Progenitor cell of endocrine pancreas (in vitro differentiated cells): Measurements from ENCODE around the gene ZNF460. TPM values are rescaled to one million over a fixed set of nuclear protein-coding genes. Genes with fewer than 3 reads are reported as not detected.

Source experiments
- DNase-seq: peaks from one replicate; pipeline ENCODE4 v3.0.0; 2021; ENCODE audit warnings: low spot score; ENCODE audit not compliant: unreplicated experiment
- H3K27ac Mint-ChIP-seq: 2 replicates; pipeline ENCODE4 v1.8.0; 2021; ENCODE audit warnings: mild to moderate bottlenecking, moderate library complexity, mixed read lengths
- H3K27me3 Mint-ChIP-seq: 2 replicates; pipeline ENCODE4 v1.8.0; 2021; ENCODE audit warnings: mixed read lengths
- H3K36me3 Mint-ChIP-seq: 2 replicates; pipeline ENCODE4 v1.8.0; 2022; ENCODE audit warnings: mixed read lengths; ENCODE audit not compliant: insufficient read depth
- H3K4me1 Mint-ChIP-seq: 2 replicates; pipeline ENCODE4 v1.8.0; 2021; ENCODE audit warnings: low read depth, mixed read lengths
- H3K4me3 Mint-ChIP-seq: 2 replicates; pipeline ENCODE4 v1.8.0; 2021; ENCODE audit warnings: low read depth, mild to moderate bottlenecking, moderate library complexity, mixed read lengths
- H3K9me3 Mint-ChIP-seq: 2 replicates; pipeline ENCODE4 v1.8.0; 2021; ENCODE audit warnings: low read depth, mixed read lengths
- CTCF ChIP-seq: fragments of 200-600 bp; sonication (generic); IDR thresholded peaks from one replicate; pipeline ENCODE4 v1.5.0; 2021; ENCODE audit warnings: antibody characterized with exemption, mild to moderate bottlenecking; ENCODE audit not compliant: unreplicated experiment
- total RNA-seq: library from RNA; stranded (reverse); gene quantifications from 2 replicates; pipeline ENCODE4 v1.2.1, GENCODE V29; 2021

ZNF460 gene
- total RNA-seq, 1 donor from 2014 or later, result 61.3 TPM

GRCh38 chr19:57320180-57321084 lies 40.1 kb downstream of the ZNF460 start, which contains the start of gene ZNF543:
Gene ZNF543, plus strand, starts transcription at chr19:57320472. Its CDS starts 382 bp downstream, at chr19:57320854.
- peaks cover 24% of the 10 kb centered on the region for H3K27me3 Mint-ChIP-seq
- peaks cover 20% of the 10 kb centered on the region for H3K4me1 Mint-ChIP-seq
- peak; percentile 92 for DNase-seq
- peaks cover 2% of the 10 kb centered on the region for H3K36me3 Mint-ChIP-seq
- no peak for TF ChIP-seq CTCF
- no peaks in the 10 kb centered on the region for H3K9me3 Mint-ChIP-seq
- H3K27ac Mint-ChIP-seq, result peak within 1 kb of the TSS; percentile 99
- H3K4me3 Mint-ChIP-seq, result peak within 1 kb of the TSS; percentile 93

DNA sequence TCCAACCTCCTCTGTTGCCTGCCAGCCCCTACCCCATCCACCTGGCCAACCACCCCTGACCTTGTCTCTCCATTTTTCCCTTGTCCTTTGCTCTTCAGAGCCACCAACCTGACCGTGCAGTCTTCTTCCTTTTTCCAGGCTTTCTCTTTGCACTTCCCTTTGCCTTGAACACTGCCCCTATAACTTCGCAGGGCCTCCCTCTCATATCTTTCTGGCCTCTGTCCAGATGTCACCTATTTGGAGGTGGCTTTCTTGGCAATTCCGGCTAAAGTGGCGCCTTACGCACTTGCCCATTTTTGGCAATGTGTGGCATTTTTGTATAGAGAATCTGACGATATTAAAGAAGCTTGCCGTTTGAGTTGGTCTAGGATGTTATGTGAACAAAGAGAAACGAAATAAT lies 40.8 kb downstream of the ZNF460 start:
- H3K4me1 Mint-ChIP-seq, result peaks cover 20% of the 10 kb centered on the region
- peak overlapping the region; percentile 99 for H3K27ac Mint-ChIP-seq
- H3K9me3 Mint-ChIP-seq, result no peaks in the 10 kb centered on the region

DNA sequence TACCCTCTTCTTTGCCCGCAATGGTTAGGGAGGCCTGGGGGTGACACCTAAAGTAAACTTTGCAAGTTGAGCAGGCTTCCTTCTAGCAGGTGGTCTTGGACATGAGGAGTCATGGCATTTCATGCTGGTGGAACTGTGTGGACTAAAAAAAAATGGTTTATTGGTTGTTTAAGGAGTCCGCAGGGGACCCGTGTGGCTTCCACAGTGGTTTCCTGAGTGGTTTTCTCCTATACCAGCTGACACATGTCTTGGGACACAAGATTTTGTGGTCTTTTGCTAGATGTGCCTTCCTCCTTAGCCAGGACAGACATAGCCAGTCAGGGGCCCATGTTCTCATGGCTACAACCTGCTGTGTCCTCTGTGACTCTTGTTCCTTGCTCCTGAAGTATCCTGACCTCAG lies 41.5 kb downstream of the ZNF460 start:
- Mint-ChIP-seq H3K36me3 (peaks cover 2% of the 10 kb centered on the region), H3K27ac (peak overlapping the region; percentile 45), H3K4me3 (peak overlapping the region; percentile 93), H3K9me3 (no peaks in the 10 kb centered on the region), H3K27me3 (peaks cover 11% of the 10 kb centered on the region), H3K4me1 (peaks cover 20% of the 10 kb centered on the region)
- TF ChIP-seq CTCF, result no peak
- DNase-seq, result no peak

More for the DNA sequence above, 40.8 kb downstream of the ZNF460 start:
- peak overlapping the region; percentile 93 for H3K4me3 Mint-ChIP-seq
- peaks cover 2% of the 10 kb centered on the region for H3K36me3 Mint-ChIP-seq
- no peak for DNase-seq
- peaks cover 17% of the 10 kb centered on the region for H3K27me3 Mint-ChIP-seq
- no peak for TF ChIP-seq CTCF

- no peak for DNase-seq
- TF ChIP-seq CTCF, result no peak
- H3K9me3 Mint-ChIP-seq, result no peaks in the 10 kb centered on the region
- no peak overlapping the region for H3K4me3 Mint-ChIP-seq
- H3K27me3 Mint-ChIP-seq, result no peaks in the 10 kb centered on the region
- peaks cover 17% of the 10 kb centered on the region for H3K4me1 Mint-ChIP-seq
- no peak overlapping the region for H3K27ac Mint-ChIP-seq
- peaks cover 28% of the 10 kb centered on the region for H3K36me3 Mint-ChIP-seq
Measured at GRCh38 chr19:57324992-57325391, 44.7 kb downstream of the ZNF460 start.

DNA sequence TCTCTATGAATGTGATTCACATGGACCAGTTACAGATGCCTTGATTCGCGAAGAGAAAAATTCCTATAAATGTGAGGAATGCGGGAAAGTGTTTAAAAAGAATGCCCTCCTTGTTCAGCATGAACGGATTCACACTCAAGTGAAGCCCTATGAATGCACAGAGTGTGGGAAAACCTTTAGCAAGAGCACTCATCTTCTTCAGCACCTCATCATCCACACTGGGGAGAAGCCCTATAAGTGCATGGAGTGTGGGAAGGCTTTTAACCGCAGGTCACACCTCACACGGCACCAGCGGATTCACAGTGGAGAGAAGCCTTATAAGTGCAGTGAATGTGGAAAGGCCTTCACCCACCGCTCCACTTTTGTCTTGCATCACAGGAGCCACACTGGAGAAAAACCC lies 47.7 kb downstream of the ZNF460 start:
- Mint-ChIP-seq H3K27ac (no peak overlapping the region), H3K36me3 (peaks cover 33% of the 10 kb centered on the region), H3K27me3 (no peaks in the 10 kb centered on the region), H3K9me3 (no peaks in the 10 kb centered on the region), H3K4me3 (no peak overlapping the region), H3K4me1 (no peaks in the 10 kb centered on the region)
- DNase-seq, result no peak
- no peak for TF ChIP-seq CTCF
